Left colon (tissue), 2 donors: ENCODE results near the gene SP8. TPM values are rescaled to one million over a fixed set of nuclear protein-coding genes. Genes with fewer than 3 reads are reported as not detected.

Experiments
- total RNA-seq, 2 donors: library from RNA; stranded (reverse); fragmentation: NEBNext Ultra II Directional; extraction: Animal tissue kit (Norgen Biotek cat#: 25700); gene quantifications; one replicate each; pipeline ENCODE4 v1.2.1, GENCODE V29; 2021
- donor health status: DM: no; HTN: no; CAD: no.
- donor health status: DM: yes; HTN: yes; CAD: no.

SP8 gene
- total RNA-seq, 2 donors from 2014 or later, result not detected

Other genes starting within 250 kb of the SP8 start
- 1 to 10 TPM in 1 of 2 donors, under 1 TPM in 1; 0.34 to 3.6 TPM for gene ABCB5, start 171.2 kb downstream of the SP8 start, total RNA-seq